ENCODE data around the gene PSORS1C1.

The PSORS1C1 gene

GRCh38 chr6:31081872-31082271, 32.7 kb upstream of the PSORS1C1 start:
- Histone ChIP-seq H3K4me1 (ENCODE audit: control insufficient read depth, low read length) (peaks cover 5% of the 10 kb centered on the region; the same call in 1 of the 2 replicates), H3K9me3 (ENCODE audit: control insufficient read depth, insufficient read depth, low read length) (no peaks in the 10 kb centered on the region), H3K79me2 (ENCODE audit: control insufficient read depth, low read length) (no peaks in the 10 kb centered on the region), H3K9me2 (replicated peaks; ENCODE audit: control insufficient read depth, low read length) (no peaks in the 10 kb centered on the region), H3K4me3 (ENCODE audit: low read length) (no peak overlapping the region), H3F3A (ENCODE audit: control insufficient read depth, insufficient read depth) (no peaks in the 10 kb centered on the region), H3K27me3 (ENCODE audit: control insufficient read depth, low read length) (peaks cover 24% of the 10 kb centered on the region), H3K36me3 (ENCODE audit: control insufficient read depth, low read length) (no peaks in the 10 kb centered on the region), H4K20me1 (ENCODE audit: control insufficient read depth, insufficient read depth, low read depth, low read length) (no peaks in the 10 kb centered on the region), H3K4me2 (ENCODE audit: low read length) (no peak overlapping the region), H3K27ac (ENCODE audit: low read depth, low read length) (no peak overlapping the region)
- TF ChIP-seq EZH2phosphoT487 (IDR thresholded peaks at IDR 0.05; ENCODE audit: borderline replicate concordance, low read length): no peak
- TF ChIP-seq CTCF (IDR thresholded peaks at IDR 0.05; ENCODE audit: low read depth, low read length, poor library complexity, severe bottlenecking): no peak

GRCh38 chr6:31083742-31084354, 30.8 kb upstream of the PSORS1C1 start:
- H3K79me2 ChIP-seq (ENCODE audit: control insufficient read depth, low read length): no peaks in the 10 kb centered on the region
- H3K4me2 ChIP-seq (ENCODE audit: low read length): no peak overlapping the region
- H3K9me3 ChIP-seq (ENCODE audit: control insufficient read depth, insufficient read depth, low read length): no peaks in the 10 kb centered on the region
- H3K9me2 ChIP-seq (replicated peaks; ENCODE audit: control insufficient read depth, low read length): no peaks in the 10 kb centered on the region
- no peaks in the 10 kb centered on the region for H3F3A ChIP-seq (ENCODE audit: control insufficient read depth, insufficient read depth)
- peaks cover 5% of the 10 kb centered on the region; the same call in 1 of the 2 replicates for H3K4me1 ChIP-seq (ENCODE audit: control insufficient read depth, low read length)
- H3K27ac ChIP-seq (ENCODE audit: low read depth, low read length): no peak overlapping the region
- H3K27me3 ChIP-seq (ENCODE audit: control insufficient read depth, low read length): peaks cover 28% of the 10 kb centered on the region
- no peak overlapping the region for H3K4me3 ChIP-seq (ENCODE audit: low read length)
- no peaks in the 10 kb centered on the region for H3K36me3 ChIP-seq (ENCODE audit: control insufficient read depth, low read length)
- H4K20me1 ChIP-seq (ENCODE audit: control insufficient read depth, insufficient read depth, low read depth, low read length): no peaks in the 10 kb centered on the region
- TF ChIP-seq CTCF (IDR thresholded peaks at IDR 0.05; ENCODE audit: low read depth, low read length, poor library complexity, severe bottlenecking): peak; percentile 47
- TF ChIP-seq EZH2phosphoT487 (IDR thresholded peaks at IDR 0.05; ENCODE audit: borderline replicate concordance, low read length): no peak

- no peak overlapping the region for H3K27ac ChIP-seq (ENCODE audit: low read depth, low read length)
- H3K4me2 ChIP-seq (ENCODE audit: low read length): no peak overlapping the region
These were observed 27.7 kb upstream of the PSORS1C1 start for GRCh38 chr6:31086788-31087440.

GRCh38 chr6:31087494-31088089, 27.0 kb upstream of the PSORS1C1 start:
- Histone ChIP-seq H3K4me3 (ENCODE audit: low read length) (no peak overlapping the region), H3K9me3 (ENCODE audit: control insufficient read depth, insufficient read depth, low read length) (no peaks in the 10 kb centered on the region), H3K36me3 (ENCODE audit: control insufficient read depth, low read length) (no peaks in the 10 kb centered on the region), H3F3A (ENCODE audit: control insufficient read depth, insufficient read depth) (no peaks in the 10 kb centered on the region), H4K20me1 (ENCODE audit: control insufficient read depth, insufficient read depth, low read depth, low read length) (no peaks in the 10 kb centered on the region), H3K27me3 (ENCODE audit: control insufficient read depth, low read length) (peaks cover 23% of the 10 kb centered on the region), H3K4me1 (ENCODE audit: control insufficient read depth, low read length) (peaks cover 5% of the 10 kb centered on the region; the same call in 1 of the 2 replicates), H3K4me2 (ENCODE audit: low read length) (no peak overlapping the region), H3K9me2 (replicated peaks; ENCODE audit: control insufficient read depth, low read length) (no peaks in the 10 kb centered on the region), H3K79me2 (ENCODE audit: control insufficient read depth, low read length) (no peaks in the 10 kb centered on the region), H3K27ac (ENCODE audit: low read depth, low read length) (no peak overlapping the region)
- TF ChIP-seq CTCF (IDR thresholded peaks at IDR 0.05; ENCODE audit: low read depth, low read length, poor library complexity, severe bottlenecking) (peak; percentile 67), EZH2phosphoT487 (IDR thresholded peaks at IDR 0.05; ENCODE audit: borderline replicate concordance, low read length) (no peak)

More at GRCh38 chr6:31086788-31087440, 27.7 kb upstream of the PSORS1C1 start:
- no peak overlapping the region for H3K4me3 ChIP-seq (ENCODE audit: low read length)
- H3F3A ChIP-seq (ENCODE audit: control insufficient read depth, insufficient read depth): no peaks in the 10 kb centered on the region
- H3K36me3 ChIP-seq (ENCODE audit: control insufficient read depth, low read length): no peaks in the 10 kb centered on the region
- H3K9me2 ChIP-seq (replicated peaks; ENCODE audit: control insufficient read depth, low read length): no peaks in the 10 kb centered on the region
- H3K79me2 ChIP-seq (ENCODE audit: control insufficient read depth, low read length): no peaks in the 10 kb centered on the region
- no peaks in the 10 kb centered on the region for H3K9me3 ChIP-seq (ENCODE audit: control insufficient read depth, insufficient read depth, low read length)
- TF ChIP-seq EZH2phosphoT487 (IDR thresholded peaks at IDR 0.05; ENCODE audit: borderline replicate concordance, low read length): no peak
- no peaks in the 10 kb centered on the region for H4K20me1 ChIP-seq (ENCODE audit: control insufficient read depth, insufficient read depth, low read depth, low read length)
- H3K27me3 ChIP-seq (ENCODE audit: control insufficient read depth, low read length): peaks cover 26% of the 10 kb centered on the region
- peaks cover 5% of the 10 kb centered on the region; the same call in 1 of the 2 replicates for H3K4me1 ChIP-seq (ENCODE audit: control insufficient read depth, low read length)
